CD4-positive, alpha-beta T cell treated with Interleukin-6 at 100 ng/mL for 8 hours (primary cell): ENCODE results near the gene GTPBP3.

Experiments
- DNase-seq: peaks from one replicate; pipeline ENCODE4 v3.0.0-alpha.2; 2020; ENCODE audit warnings: mixed read lengths, low spot score

GTPBP3 gene

DNA sequence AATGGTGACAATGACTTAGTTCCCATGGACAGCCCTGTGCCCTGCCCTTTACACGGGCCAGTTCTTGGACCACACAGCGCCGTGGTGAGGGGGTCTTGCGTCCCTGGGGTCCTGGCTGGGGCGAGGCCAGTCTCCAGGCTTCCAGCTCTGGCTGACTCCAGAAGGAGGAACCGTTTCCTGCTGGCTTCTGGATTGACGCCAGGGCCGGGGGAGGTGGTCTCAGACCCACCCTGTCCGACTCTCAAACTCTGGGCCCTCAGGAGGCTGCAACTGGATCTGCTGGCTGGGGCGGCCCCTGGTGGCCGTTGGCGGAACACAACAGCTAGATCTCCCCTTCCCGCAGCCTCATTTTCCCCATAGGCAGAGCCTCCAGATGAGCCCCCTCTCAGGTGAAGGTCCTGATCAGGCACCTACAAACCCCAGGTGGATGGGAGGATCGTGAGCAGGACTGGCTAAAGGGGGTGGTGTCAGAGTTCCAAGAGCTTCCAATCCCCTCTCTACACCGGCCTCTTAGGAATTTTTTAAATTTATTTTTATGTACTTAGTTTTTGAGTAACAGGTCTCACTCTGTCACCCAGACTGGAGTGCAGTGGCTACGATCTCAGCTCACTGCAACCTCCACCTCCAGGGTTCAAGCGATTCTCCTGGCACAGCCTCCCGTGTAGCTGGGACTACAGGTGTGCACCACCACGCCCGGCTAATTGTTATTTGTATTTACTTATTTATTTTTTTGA lies 48.7 kb downstream of the GTPBP3 start:
- peak; percentile 59 for DNase-seq

DNA sequence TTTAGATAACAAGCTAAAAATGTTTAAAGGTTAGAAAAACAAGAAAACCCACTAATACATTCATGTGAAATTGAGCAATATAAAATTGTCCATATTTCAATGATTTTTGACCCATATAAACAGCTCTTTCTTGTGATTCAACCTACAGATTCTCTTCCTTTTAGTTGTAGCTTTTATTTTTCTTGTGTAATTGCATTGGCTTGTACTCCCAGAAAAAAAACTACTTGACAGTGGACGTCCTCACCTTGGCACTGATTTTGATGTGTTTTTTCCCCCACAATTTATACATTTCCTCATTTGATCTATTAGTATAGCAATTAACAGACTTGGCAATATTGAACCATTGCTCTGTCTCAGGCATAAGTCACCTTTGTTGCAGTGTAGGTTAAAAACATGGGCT lies 51.9 kb downstream of the GTPBP3 start:
- no peak for DNase-seq

DNA sequence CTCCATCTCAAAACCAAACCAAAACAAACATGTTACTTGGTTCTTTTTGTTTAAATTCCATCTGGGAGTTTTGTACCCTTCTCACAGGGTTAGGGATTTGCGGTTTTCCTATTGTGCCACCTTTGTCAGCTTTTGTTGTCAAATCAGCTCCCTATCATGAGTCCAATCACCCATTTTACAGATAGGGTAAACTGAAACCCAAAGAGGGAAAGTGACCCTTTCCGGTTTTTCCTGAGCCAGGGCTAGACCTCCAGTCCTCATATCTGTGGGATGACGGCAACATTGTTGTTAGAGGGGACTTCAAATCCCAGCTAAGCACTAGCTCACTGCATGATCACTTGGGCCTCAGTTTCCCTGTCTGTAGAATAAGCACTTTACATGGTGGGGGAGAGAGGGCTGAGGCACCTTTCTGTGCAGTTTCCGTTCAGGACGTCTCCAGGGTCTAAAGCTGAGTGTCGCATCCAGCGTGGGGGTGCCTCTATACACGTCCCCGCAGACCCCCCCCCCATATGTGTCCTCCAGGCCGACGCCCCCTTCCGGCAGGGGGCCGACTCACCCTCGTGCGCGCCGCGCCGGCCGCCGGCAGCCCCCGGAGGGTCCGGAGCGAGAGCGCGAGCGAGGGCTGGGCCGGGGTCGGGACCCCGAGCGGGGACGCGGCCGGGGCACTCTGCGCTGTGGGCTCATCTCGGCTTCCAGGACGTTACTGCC lies 52.8 kb downstream of the GTPBP3 start:
- DNase-seq: no peak

DNA sequence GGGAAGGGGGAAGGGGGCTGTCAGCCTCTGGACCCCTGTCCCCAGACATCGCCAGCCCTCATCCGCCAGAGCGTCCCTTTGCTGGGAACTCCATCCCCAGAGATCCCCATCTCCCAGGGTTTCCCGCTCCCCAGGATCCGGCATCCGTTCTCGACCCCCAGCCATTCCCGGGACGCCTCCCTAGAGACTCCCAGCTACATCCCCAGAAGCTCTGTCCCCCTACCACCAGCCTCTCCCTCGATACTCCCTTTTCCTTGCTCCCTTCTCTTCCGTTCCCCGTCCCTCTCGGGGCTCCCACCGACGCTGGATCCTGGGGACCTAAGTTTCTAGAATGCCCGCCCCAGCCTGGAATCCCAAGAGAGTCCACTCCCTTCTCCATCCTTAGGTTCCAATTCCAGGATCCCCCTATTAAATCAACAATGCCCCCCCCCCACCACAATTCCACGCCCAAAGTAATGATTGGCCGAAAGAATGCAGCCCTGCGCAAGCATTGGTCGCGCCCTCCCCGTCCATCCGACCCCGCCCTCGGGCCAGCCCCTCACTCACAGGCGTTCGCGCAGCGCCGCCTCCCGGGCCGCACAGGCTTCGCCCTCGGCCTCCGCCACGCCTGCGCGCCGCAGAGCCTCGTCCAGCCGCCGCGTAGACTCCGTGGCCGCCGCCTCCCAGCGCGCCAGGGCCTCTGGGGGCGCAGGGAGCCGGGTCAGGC lies 53.5 kb downstream of the GTPBP3 start:
- DNase-seq: peak; percentile 87

DNA sequence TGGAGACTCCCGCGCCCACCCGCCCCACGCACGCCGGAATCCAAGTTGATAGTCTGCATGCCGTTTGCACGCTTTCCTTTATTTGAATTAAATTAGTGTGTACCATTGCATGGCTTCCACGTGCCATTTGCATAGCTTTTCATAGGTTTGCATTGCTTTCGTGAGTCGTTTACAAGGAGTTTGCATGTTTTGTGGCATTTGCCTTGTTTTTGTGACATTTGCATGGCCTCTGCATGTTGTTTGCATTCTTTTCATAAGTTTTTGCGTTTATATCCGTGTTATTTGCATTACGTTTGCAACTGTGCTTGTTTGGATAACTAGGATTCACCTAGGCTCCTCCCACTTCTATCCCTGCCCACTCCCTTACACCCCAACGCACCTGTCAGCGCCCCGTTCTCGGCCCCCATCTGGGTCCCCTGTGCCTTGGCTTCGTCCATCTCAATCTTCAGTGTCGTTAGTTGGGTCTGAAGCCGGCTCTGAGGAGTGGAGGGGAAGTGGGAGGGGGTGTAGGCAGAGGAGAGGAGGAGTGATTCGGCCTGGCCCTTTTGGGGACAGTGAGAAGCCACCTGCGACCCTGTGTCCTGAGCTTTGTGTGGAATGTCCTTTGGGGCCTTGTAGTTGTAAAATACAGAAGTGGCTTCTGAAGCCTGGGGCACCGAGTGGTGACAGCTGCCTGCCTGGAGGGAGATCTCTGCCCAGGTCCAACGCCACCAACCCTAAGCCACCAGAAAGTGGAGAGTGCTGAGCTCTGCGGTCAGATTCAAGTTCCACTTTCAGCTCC lies 54.2 kb downstream of the GTPBP3 start:
- no peak for DNase-seq
